PC-9 (cell line): ENCODE measurements around the gene FNDC4. TPM values are rescaled to one million over a fixed set of nuclear protein-coding genes. Genes with fewer than 3 reads are reported as not detected.

Experiments
- BruUV-seq: library from RNA; stranded (reverse); fragments of 400-500 nt; replicated peaks from 2 replicates; lab custom pipeline; 2021; lab: Mats Ljungman, UMichigan
- CTCF ChIA-PET: fragments of 300-600 bp; sonication (Branson Sonifier 250); formaldehyde crosslinking; loops from one replicate; lab custom pipeline; 2022; ENCODE audit warnings: antibody characterized with exemption; lab: Charles Lee
- POLR2A ChIA-PET: fragments of 300-600 bp; sonication (Branson Sonifier 250); formaldehyde crosslinking; loops from one replicate; lab custom pipeline; 2022; ENCODE audit warnings: antibody characterized with exemption; ENCODE audit not compliant: unreplicated experiment; lab: Charles Lee
- DNase-seq, 2 experiments: peaks; one replicate each; pipeline versions ENCODE4 v3.0.0 to v3.0.0-alpha.2; 2015 to 2022; ENCODE audit warnings: mixed read lengths in 1 of 2
- H2AFZ ChIP-seq: fragments of 200-600 bp; sonication (generic); 2 replicates; pipeline ENCODE4 v1.8.1; 2017; ENCODE audit warnings: antibody characterized with exemption
- H3F3A ChIP-seq: fragments of 200-600 bp; sonication (generic); 2 replicates; pipeline ENCODE4 v1.8.1; 2017; ENCODE audit warnings: antibody characterized with exemption, mild to moderate bottlenecking, low read depth; ENCODE audit not compliant: insufficient read depth
- H3K27ac ChIP-seq: fragments of 200-600 bp; sonication (generic); 2 replicates; pipeline ENCODE4 v1.6.1; 2016; ENCODE audit warnings: mixed run types
- H3K27me3 ChIP-seq: fragments of 200-600 bp; sonication (generic); 2 replicates; pipeline ENCODE4 v1.6.1; 2016; ENCODE audit warnings: low read depth, mixed run types; ENCODE audit not compliant: insufficient read depth
- H3K36me3 ChIP-seq: fragments of 200-600 bp; sonication (generic); 2 replicates; pipeline ENCODE4 v1.6.1; 2016; ENCODE audit warnings: low read depth, mixed run types
- H3K4me1 ChIP-seq: fragments of 200-600 bp; sonication (generic); replicated peaks from 2 replicates; pipeline ENCODE4 v1.6.1; 2016; ENCODE audit warnings: mixed run types; ENCODE audit not compliant: insufficient read depth
- H3K4me2 ChIP-seq: fragments of 200-600 bp; sonication (generic); 2 replicates; pipeline ENCODE4 v1.6.1; 2017; ENCODE audit warnings: mixed run types
- H3K4me3 ChIP-seq: fragments of 200-600 bp; sonication (generic); 2 replicates; pipeline ENCODE4 v1.6.1; 2016; ENCODE audit warnings: mixed run types
- H3K79me2 ChIP-seq: fragments of 200-600 bp; sonication (generic); 2 replicates; pipeline ENCODE4 v1.6.1; 2017; ENCODE audit warnings: low read depth, mixed run types
- H3K9me2 ChIP-seq: fragments of 200-600 bp; sonication (generic); 2 replicates; pipeline ENCODE4 v1.8.1; 2017; ENCODE audit warnings: mild to moderate bottlenecking; ENCODE audit not compliant: insufficient read depth
- H3K9me3 ChIP-seq: fragments of 200-600 bp; sonication (generic); 2 replicates; pipeline ENCODE4 v1.8.1; 2016; ENCODE audit warnings: low read depth; ENCODE audit not compliant: insufficient read depth
- H4K20me1 ChIP-seq: fragments of 200-600 bp; sonication (generic); 2 replicates; pipeline ENCODE4 v1.8.1; 2017; ENCODE audit not compliant: insufficient read depth
- CTCF ChIP-seq: fragments of 200-600 bp; sonication (generic); conservative IDR thresholded peaks from 2 replicates; pipeline ENCODE4 v1.6.1; 2017; ENCODE audit warnings: mixed run types, antibody characterized with exemption, mild to moderate bottlenecking, moderate library complexity
- EZH2 ChIP-seq: fragments of 200-600 bp; sonication (generic); IDR thresholded peaks from 2 replicates; pipeline ENCODE4 v1.8.0; 2017; ENCODE audit warnings: antibody characterized with exemption, low read depth
- intact Hi-C: fragments of 100-400 bp; cut with micrococcal nuclease; formaldehyde crosslinking; loops from one replicate; pipeline ENCODE4 v1.10.0; 2022; ENCODE audit not compliant: unreplicated experiment
- total RNA-seq: library from RNA; stranded (reverse); gene quantifications from 2 replicates; pipeline ENCODE4 v1.2.3, GENCODE V29; 2021

FNDC4 gene
- total RNA-seq, 1 experiment from 2014 or later, result 5.3 TPM

DNA sequence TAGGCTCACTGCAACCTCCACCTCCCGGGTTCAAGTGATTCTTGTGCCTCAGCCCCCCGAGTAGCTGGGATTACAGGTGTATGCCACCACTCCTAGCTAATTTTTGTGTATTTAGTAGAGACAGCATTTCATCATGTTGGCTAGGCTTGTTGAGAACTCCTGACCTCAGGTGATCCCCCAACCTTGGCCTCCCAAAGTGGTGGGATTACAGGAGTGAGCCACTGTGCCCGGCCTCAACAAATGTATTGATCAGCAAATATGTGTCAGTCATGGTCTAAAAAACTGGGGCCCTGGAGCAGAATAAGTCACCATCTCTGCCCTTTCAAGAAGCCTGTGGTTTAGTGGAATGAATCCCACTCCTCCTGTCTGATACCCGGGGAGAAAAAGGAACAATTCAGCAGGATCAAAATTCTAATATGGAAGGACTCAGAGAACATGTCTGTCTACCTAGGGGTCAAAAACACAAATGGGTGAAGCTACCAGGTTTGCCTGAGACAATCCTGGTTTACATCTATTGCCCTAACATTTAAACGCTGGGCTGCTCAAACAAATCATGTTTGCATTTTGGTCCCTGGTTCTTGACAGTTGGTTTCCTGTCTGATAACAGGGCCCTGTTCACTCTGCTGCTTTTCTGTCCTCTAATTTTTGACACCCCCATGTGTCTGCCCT is 23.2 kb upstream of the FNDC4 start:
- H3F3A ChIP-seq, result no peaks in the 10 kb centered on the region
- CTCF ChIA-PET, result no interaction called here
- intact Hi-C loops, result no loop called here
- POLR2A ChIA-PET, result no interaction called here
- no peak for DNase-seq
- no peaks in the 10 kb centered on the region for H3K36me3 ChIP-seq
- H3K9me2 ChIP-seq, result no peaks in the 10 kb centered on the region
- no peak overlapping the region for H3K27ac ChIP-seq
- no peaks in the 10 kb centered on the region for H3K27me3 ChIP-seq
- no peak overlapping the region for H3K4me2 ChIP-seq
- no peaks in the 10 kb centered on the region for H4K20me1 ChIP-seq
- no peaks in the 10 kb centered on the region for H3K9me3 ChIP-seq
- TF ChIP-seq EZH2 (no peak), CTCF (no peak)
- no peak overlapping the region for H3K4me3 ChIP-seq
- no peaks in the 10 kb centered on the region for H3K4me1 ChIP-seq
- no peaks in the 10 kb centered on the region for H3K79me2 ChIP-seq
- no TSS peak for BruUV-seq
- no peak overlapping the region for H2AFZ ChIP-seq

DNA sequence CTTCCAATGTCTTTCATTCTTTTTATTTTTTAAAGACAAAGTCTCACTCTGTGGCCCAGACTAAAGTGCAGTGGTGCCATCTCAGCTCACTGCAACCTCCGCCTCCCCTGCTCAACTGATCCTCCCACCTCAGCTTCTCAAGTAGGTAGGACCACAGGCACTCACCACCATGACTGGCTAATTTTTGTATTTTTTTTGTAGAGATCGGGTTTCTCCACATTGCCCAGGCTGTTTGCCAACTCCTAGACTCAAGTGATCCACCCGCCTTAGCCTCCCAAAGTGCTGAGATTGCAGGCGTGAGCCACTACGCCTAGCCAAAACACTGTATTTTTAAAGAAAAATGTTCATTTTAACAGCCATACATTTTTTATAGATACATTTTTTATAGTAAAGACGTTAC is 14.3 kb upstream of the FNDC4 start:
- no peak for TF ChIP-seq EZH2
- no peak for TF ChIP-seq CTCF
- Histone ChIP-seq H3K27me3 (no peaks in the 10 kb centered on the region), H2AFZ (no peak overlapping the region), H4K20me1 (no peaks in the 10 kb centered on the region), H3K9me3 (no peaks in the 10 kb centered on the region), H3K4me2 (no peak overlapping the region), H3K36me3 (no peaks in the 10 kb centered on the region), H3K9me2 (no peaks in the 10 kb centered on the region), H3K27ac (no peak overlapping the region), H3K79me2 (no peaks in the 10 kb centered on the region), H3K4me3 (no peak overlapping the region), H3K4me1 (no peaks in the 10 kb centered on the region), H3F3A (peaks cover 7% of the 10 kb centered on the region; the same call in 1 of the 2 replicates)
- no TSS peak for BruUV-seq
- peak in 1 of 2 experiments; percentile 38 for DNase-seq
- intact Hi-C loops, result no loop called here
- ChIA-PET CTCF (no interaction called here), POLR2A (interaction anchor here (0.7 kb wide), 2 partner anchors 27 to 76 kb away, joined by 3 to 4 read pairs; no protein-coding TSS in a partner anchor)

GRCh38 chr2:27507293-27507692 is 12.3 kb upstream of the FNDC4 start:
- POLR2A ChIA-PET, result no interaction called here
- no TSS peak for BruUV-seq

More at GRCh38 chr2:27507293-27507692, 12.3 kb upstream of the FNDC4 start:
- no peak for DNase-seq
- no peaks in the 10 kb centered on the region for H4K20me1 ChIP-seq
- no peaks in the 10 kb centered on the region for H3K9me3 ChIP-seq
- intact Hi-C loops, result no loop called here
- peaks cover 7% of the 10 kb centered on the region; the same call in 1 of the 2 replicates for H3F3A ChIP-seq
- H3K4me1 ChIP-seq, result no peaks in the 10 kb centered on the region
- H3K9me2 ChIP-seq, result no peaks in the 10 kb centered on the region
- CTCF ChIA-PET, result no interaction called here
- no peak overlapping the region for H2AFZ ChIP-seq
- no peaks in the 10 kb centered on the region for H3K79me2 ChIP-seq
- H3K27me3 ChIP-seq, result no peaks in the 10 kb centered on the region
- no peak overlapping the region for H3K4me3 ChIP-seq
- no peak overlapping the region for H3K4me2 ChIP-seq
- no peaks in the 10 kb centered on the region for H3K36me3 ChIP-seq
- H3K27ac ChIP-seq, result no peak overlapping the region
- TF ChIP-seq EZH2 (no peak), CTCF (no peak)
